Ovary (tissue), 3 donors: Measurements from ENCODE around the gene CEP57L1.

ENCODE experiments used
- EP300 ChIP-seq: sonication (generic); formaldehyde crosslinking; IDR thresholded peaks from one replicate; pipeline ENCODE4 v1.6.1; 2017; ENCODE audit warnings: antibody characterized with exemption
- TF ChIP-seq, protein P1 (sequence below), 3 donors: fragments of 450-650 bp in 2 of 3; fragments of 200-600 bp in 1 of 3; IDR thresholded peaks; one replicate each; pipeline versions ENCODE4 v1.5.1 to v1.8.0; 2016 to 2022; ENCODE audit warnings: antibody characterized with exemption in 3 of 3, mild to moderate bottlenecking in 1 of 3
- donor health status: DM: no; HTN: no; CAD: no.

DNA sequence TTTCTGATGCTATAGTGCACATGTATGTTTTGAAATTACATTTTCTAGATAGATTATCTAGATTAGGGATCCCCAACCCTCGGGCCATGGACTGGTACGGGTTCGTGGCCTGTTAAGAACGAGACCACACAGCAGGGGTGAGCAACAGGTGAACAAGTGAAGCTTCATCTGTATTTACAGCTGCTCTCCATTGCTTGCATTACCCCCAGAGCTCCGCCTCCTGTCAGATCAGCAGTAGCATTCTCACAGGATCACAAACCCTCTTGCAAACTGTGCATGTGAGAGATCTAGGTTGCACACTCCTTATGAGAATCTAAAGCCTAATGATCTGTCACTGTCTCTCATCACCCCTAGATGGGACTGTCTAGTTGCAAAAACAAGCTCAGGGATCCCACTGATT is 10.4 kb downstream of the CEP57L1 start:
- no peak for TF ChIP-seq EP300
- TF ChIP-seq, protein P1, sequence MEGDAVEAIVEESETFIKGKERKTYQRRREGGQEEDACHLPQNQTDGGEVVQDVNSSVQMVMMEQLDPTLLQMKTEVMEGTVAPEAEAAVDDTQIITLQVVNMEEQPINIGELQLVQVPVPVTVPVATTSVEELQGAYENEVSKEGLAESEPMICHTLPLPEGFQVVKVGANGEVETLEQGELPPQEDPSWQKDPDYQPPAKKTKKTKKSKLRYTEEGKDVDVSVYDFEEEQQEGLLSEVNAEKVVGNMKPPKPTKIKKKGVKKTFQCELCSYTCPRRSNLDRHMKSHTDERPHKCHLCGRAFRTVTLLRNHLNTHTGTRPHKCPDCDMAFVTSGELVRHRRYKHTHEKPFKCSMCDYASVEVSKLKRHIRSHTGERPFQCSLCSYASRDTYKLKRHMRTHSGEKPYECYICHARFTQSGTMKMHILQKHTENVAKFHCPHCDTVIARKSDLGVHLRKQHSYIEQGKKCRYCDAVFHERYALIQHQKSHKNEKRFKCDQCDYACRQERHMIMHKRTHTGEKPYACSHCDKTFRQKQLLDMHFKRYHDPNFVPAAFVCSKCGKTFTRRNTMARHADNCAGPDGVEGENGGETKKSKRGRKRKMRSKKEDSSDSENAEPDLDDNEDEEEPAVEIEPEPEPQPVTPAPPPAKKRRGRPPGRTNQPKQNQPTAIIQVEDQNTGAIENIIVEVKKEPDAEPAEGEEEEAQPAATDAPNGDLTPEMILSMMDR (IDR thresholded peaks at IDR 0.05), result no peak
